ENCODE data around the gene ITGA1. TPM values are rescaled to one million over a fixed set of nuclear protein-coding genes. Genes with fewer than 3 reads are reported as not detected.

ITGA1 gene
- total and polyA plus RNA-seq, 4 donors: 24.2 to 187 (median 48.5) TPM

DNA sequence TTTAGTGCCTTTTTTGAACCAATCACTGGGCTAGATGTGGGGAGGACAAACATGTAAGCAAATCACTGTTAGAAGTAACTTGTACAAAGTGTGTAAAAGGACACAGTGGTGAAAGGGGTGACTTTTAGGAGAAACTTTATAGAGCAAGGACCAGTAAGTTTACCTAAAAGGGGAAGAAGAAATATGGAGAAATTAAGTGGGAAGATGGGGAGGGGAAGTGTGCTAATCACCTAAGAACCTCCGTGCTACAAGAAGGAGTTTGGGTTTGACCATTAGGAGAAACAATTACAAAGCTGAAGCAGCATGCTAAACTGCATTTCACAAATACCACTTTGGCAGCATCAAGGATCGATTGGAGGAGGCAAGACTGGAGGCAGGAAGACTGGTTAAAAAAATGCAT is 17.3 kb downstream of the ITGA1 start:
- H3K4me3 ChIP-seq (ENCODE audit: low read depth in 1 of 3, low read length in 3 of 3): no peak overlapping the region
- peaks cover 5 to 37% (median 24%) of the 10 kb centered on the region in 4 donors for H3K4me1 ChIP-seq (ENCODE audit: control insufficient read depth in 4 of 4, insufficient read depth in 4 of 4, low read length in 3 of 4)
- TF ChIP-seq, protein P1, sequence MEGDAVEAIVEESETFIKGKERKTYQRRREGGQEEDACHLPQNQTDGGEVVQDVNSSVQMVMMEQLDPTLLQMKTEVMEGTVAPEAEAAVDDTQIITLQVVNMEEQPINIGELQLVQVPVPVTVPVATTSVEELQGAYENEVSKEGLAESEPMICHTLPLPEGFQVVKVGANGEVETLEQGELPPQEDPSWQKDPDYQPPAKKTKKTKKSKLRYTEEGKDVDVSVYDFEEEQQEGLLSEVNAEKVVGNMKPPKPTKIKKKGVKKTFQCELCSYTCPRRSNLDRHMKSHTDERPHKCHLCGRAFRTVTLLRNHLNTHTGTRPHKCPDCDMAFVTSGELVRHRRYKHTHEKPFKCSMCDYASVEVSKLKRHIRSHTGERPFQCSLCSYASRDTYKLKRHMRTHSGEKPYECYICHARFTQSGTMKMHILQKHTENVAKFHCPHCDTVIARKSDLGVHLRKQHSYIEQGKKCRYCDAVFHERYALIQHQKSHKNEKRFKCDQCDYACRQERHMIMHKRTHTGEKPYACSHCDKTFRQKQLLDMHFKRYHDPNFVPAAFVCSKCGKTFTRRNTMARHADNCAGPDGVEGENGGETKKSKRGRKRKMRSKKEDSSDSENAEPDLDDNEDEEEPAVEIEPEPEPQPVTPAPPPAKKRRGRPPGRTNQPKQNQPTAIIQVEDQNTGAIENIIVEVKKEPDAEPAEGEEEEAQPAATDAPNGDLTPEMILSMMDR (IDR thresholded peaks at IDR 0.05; ENCODE audit: low read depth, low read length, missing input control): no peak
- no peak for TF ChIP-seq FOXA1 (IDR thresholded peaks at IDR 0.05)
- H3K9me3 ChIP-seq (ENCODE audit: control insufficient read depth in 4 of 4, low read length in 3 of 4): no peaks in the 10 kb centered on the region
- no peak overlapping the region for H3K9ac ChIP-seq (ENCODE audit: low read depth in 1 of 2, low read length in 2 of 2)
- no peak overlapping the region for H3K27ac ChIP-seq (ENCODE audit: low read depth in 1 of 2, low read length in 2 of 2)
- WGBS: 51% methylated on average over 2 of the region's 2 CpGs
- H3K36me3 ChIP-seq (ENCODE audit: control insufficient read depth in 4 of 4, insufficient read depth in 3 of 4, low read depth in 1 of 4, low read length in 3 of 4): peaks cover 0 to 5% (median 0%) of the 10 kb centered on the region in 4 donors
- no peaks in the 10 kb centered on the region for H3K27me3 ChIP-seq (ENCODE audit: control insufficient read depth in 4 of 4, insufficient read depth in 4 of 4, low read length in 3 of 4)
- no peak for DNase-seq (ENCODE audit: low spot score)

DNA sequence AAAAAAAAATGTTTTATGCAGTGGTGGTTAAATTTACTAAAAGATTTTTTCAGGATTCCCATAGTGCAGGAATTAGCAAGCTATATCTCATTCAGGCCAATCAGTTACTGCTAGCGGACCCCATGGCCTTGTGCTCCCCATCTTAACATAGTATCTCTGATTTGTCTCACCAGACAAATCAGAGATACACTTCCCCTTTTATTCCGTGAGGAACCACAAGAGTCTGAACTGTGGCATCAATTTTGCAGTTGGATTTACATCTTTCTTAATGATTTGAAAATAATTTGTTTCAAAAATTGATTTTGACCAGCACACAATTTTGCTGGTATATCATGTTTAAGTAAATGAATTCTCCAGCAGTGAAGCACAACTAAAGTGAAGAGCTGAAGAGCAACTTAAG is 17.9 kb downstream of the ITGA1 start:
- H3K27me3 ChIP-seq (ENCODE audit: control insufficient read depth in 4 of 4, insufficient read depth in 4 of 4, low read length in 3 of 4): no peaks in the 10 kb centered on the region
- no peak for DNase-seq (ENCODE audit: low spot score)
- peaks cover 5 to 31% (median 22%) of the 10 kb centered on the region in 4 donors for H3K4me1 ChIP-seq (ENCODE audit: control insufficient read depth in 4 of 4, insufficient read depth in 4 of 4, low read length in 3 of 4)

More for the DNA sequence above, 17.9 kb downstream of the ITGA1 start:
- TF ChIP-seq TAF1 (conservative IDR thresholded peaks at IDR 0.05) (no peak), HNF4A (conservative IDR thresholded peaks at IDR 0.05) (no peak), FOXA1 (IDR thresholded peaks at IDR 0.05) (no peak), NR2F2 (IDR thresholded peaks at IDR 0.05) (no peak), HNF4G (IDR thresholded peaks at IDR 0.05) (no peak), SP1 (IDR thresholded peaks at IDR 0.05) (no peak), FOXA2 (IDR thresholded peaks at IDR 0.05) (no peak), GABPA (IDR thresholded peaks at IDR 0.05 in 1 of 2, conservative IDR thresholded peaks at IDR 0.05 in 1 of 2) (no peak), JUND (IDR thresholded peaks at IDR 0.05) (no peak), YY1 (IDR thresholded peaks at IDR 0.05) (no peak), EGR1 (IDR thresholded peaks at IDR 0.05; ENCODE audit: low read depth in 2 of 2) (no peak), RAD21 (IDR thresholded peaks at IDR 0.05) (no peak), RXRA (IDR thresholded peaks at IDR 0.05) (no peak)
- TF ChIP-seq, protein P2, sequence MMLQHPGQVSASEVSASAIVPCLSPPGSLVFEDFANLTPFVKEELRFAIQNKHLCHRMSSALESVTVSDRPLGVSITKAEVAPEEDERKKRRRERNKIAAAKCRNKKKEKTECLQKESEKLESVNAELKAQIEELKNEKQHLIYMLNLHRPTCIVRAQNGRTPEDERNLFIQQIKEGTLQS (IDR thresholded peaks at IDR 0.05): no peak
- TF ChIP-seq, protein P3, sequence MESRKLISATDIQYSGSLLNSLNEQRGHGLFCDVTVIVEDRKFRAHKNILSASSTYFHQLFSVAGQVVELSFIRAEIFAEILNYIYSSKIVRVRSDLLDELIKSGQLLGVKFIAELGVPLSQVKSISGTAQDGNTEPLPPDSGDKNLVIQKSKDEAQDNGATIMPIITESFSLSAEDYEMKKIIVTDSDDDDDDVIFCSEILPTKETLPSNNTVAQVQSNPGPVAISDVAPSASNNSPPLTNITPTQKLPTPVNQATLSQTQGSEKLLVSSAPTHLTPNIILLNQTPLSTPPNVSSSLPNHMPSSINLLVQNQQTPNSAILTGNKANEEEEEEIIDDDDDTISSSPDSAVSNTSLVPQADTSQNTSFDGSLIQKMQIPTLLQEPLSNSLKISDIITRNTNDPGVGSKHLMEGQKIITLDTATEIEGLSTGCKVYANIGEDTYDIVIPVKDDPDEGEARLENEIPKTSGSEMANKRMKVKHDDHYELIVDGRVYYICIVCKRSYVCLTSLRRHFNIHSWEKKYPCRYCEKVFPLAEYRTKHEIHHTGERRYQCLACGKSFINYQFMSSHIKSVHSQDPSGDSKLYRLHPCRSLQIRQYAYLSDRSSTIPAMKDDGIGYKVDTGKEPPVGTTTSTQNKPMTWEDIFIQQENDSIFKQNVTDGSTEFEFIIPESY (IDR thresholded peaks at IDR 0.05): no peak
- TF ChIP-seq, protein P4, sequence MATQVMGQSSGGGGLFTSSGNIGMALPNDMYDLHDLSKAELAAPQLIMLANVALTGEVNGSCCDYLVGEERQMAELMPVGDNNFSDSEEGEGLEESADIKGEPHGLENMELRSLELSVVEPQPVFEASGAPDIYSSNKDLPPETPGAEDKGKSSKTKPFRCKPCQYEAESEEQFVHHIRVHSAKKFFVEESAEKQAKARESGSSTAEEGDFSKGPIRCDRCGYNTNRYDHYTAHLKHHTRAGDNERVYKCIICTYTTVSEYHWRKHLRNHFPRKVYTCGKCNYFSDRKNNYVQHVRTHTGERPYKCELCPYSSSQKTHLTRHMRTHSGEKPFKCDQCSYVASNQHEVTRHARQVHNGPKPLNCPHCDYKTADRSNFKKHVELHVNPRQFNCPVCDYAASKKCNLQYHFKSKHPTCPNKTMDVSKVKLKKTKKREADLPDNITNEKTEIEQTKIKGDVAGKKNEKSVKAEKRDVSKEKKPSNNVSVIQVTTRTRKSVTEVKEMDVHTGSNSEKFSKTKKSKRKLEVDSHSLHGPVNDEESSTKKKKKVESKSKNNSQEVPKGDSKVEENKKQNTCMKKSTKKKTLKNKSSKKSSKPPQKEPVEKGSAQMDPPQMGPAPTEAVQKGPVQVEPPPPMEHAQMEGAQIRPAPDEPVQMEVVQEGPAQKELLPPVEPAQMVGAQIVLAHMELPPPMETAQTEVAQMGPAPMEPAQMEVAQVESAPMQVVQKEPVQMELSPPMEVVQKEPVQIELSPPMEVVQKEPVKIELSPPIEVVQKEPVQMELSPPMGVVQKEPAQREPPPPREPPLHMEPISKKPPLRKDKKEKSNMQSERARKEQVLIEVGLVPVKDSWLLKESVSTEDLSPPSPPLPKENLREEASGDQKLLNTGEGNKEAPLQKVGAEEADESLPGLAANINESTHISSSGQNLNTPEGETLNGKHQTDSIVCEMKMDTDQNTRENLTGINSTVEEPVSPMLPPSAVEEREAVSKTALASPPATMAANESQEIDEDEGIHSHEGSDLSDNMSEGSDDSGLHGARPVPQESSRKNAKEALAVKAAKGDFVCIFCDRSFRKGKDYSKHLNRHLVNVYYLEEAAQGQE (IDR thresholded peaks at IDR 0.05): no peak
- TF ChIP-seq, protein P1 (IDR thresholded peaks at IDR 0.05; ENCODE audit: low read depth, low read length, missing input control): no peak
- TF ChIP-seq, protein P5, sequence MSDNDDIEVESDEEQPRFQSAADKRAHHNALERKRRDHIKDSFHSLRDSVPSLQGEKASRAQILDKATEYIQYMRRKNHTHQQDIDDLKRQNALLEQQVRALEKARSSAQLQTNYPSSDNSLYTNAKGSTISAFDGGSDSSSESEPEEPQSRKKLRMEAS (IDR thresholded peaks at IDR 0.05): no peak
- H3K9ac ChIP-seq (ENCODE audit: low read depth in 1 of 2, low read length in 2 of 2): no peak overlapping the region
- peaks cover 0 to 5% (median 0%) of the 10 kb centered on the region in 4 donors for H3K36me3 ChIP-seq (ENCODE audit: control insufficient read depth in 4 of 4, insufficient read depth in 3 of 4, low read depth in 1 of 4, low read length in 3 of 4)
- WGBS: 84% methylated on average over 2 of the region's 2 CpGs
- no peak overlapping the region for H3K4me3 ChIP-seq (ENCODE audit: low read depth in 1 of 3, low read length in 3 of 3)
- H3K27ac ChIP-seq (ENCODE audit: low read depth in 1 of 2, low read length in 2 of 2): peak overlapping the region in 1 of 2 donors; percentile 16
- H3K9me3 ChIP-seq (ENCODE audit: control insufficient read depth in 4 of 4, low read length in 3 of 4): no peaks in the 10 kb centered on the region

All from liver (tissue), 9 donors.